OCI-LY7 (cell line): ENCODE measurements around the gene LYZL6.

Source experiments
- CTCF ChIP-seq: fragments of 200-600 bp; sonication (generic); conservative IDR thresholded peaks from 2 replicates; pipeline ENCODE4 v1.5.1; 2014; ENCODE audit warnings: mild to moderate bottlenecking, antibody characterized with exemption, low read length, moderate library complexity, mixed read lengths
- EZH2phosphoT487 ChIP-seq: fragments of 200-600 bp; sonication (generic); IDR thresholded peaks from 2 replicates; pipeline ENCODE4 v1.6.1; 2018; ENCODE audit warnings: low read depth, borderline replicate concordance, mild to moderate bottlenecking, mixed run types, antibody characterized with exemption, low read length, moderate library complexity, mixed read lengths

DNA sequence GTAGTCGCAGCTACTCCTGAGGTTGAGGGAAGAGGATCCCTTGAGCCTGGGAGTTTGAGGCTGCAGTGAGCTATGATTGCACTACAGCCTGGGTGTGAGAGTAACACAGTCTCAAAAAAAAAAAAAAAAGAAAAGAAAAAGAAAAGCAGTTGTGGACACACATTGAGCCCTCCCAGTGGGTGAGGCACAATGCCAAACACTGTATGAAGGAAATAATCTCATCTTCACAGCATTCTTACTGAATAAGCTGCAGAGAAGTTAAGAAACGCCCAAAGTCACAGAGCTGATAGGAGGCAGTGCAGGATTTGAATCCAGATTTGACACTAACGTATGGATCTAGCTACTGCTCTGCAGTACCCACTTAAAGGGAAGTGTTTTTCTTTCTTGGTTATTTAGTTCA is 5.9 kb upstream of the LYZL6 start:
- no peak for TF ChIP-seq CTCF
- TF ChIP-seq EZH2phosphoT487 = no peak
